GM06990 (cell line): ENCODE measurements around the gene TMEM107.

Experiments used
- DNase-seq: peaks from one replicate; pipeline ENCODE4 v3.0.0-alpha.2; 2011; ENCODE audit not compliant: insufficient read length; ENCODE audit errors: extremely low read depth
- H3K27me3 ChIP-seq: replicated peaks from 2 replicates; pipeline ENCODE4 v1.6.0; 2011; ENCODE audit warnings: low read length; ENCODE audit not compliant: control insufficient read depth, insufficient read depth
- H3K36me3 ChIP-seq: 2 replicates; pipeline ENCODE4 v1.5.1; 2011; ENCODE audit warnings: low read length; ENCODE audit not compliant: control insufficient read depth, insufficient read depth
- H3K4me3 ChIP-seq: replicated peaks from 2 replicates; pipeline ENCODE4 v1.5.1; 2011; ENCODE audit warnings: low read depth, mild to moderate bottlenecking, control low read depth, low read length
- TF ChIP-seq, protein P1 (sequence below): IDR thresholded peaks from 2 replicates; pipeline ENCODE4 v1.5.1; 2011; ENCODE audit warnings: low read length, control low read depth, mild to moderate bottlenecking, inconsistent platforms; ENCODE audit not compliant: insufficient read depth, poor library complexity, severe bottlenecking

The TMEM107 gene

DNA sequence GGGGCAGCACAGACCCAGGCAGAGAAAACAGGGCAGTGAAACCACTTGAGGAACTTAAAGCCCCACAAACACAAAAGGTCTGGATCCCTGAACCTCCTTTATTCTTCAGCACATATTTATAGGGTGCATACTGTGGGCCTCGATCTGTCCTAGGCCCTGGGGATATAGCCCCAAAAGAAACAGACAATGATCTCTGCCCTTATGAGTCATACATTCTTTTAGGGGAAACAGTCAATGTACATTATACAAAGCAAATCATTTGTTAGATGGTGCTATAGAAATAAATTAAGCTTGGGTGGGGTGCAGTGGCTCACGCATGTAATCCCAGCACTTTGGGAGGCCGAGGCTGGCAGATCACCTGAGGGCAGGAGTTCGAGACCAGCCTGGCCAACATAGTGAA is 42.2 kb downstream of the TMEM107 start:
- no peaks in the 10 kb centered on the region for H3K36me3 ChIP-seq
- TF ChIP-seq, protein P1, sequence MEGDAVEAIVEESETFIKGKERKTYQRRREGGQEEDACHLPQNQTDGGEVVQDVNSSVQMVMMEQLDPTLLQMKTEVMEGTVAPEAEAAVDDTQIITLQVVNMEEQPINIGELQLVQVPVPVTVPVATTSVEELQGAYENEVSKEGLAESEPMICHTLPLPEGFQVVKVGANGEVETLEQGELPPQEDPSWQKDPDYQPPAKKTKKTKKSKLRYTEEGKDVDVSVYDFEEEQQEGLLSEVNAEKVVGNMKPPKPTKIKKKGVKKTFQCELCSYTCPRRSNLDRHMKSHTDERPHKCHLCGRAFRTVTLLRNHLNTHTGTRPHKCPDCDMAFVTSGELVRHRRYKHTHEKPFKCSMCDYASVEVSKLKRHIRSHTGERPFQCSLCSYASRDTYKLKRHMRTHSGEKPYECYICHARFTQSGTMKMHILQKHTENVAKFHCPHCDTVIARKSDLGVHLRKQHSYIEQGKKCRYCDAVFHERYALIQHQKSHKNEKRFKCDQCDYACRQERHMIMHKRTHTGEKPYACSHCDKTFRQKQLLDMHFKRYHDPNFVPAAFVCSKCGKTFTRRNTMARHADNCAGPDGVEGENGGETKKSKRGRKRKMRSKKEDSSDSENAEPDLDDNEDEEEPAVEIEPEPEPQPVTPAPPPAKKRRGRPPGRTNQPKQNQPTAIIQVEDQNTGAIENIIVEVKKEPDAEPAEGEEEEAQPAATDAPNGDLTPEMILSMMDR = no peak
- no peaks in the 10 kb centered on the region for H3K27me3 ChIP-seq
- no peak for DNase-seq
- no peak overlapping the region for H3K4me3 ChIP-seq

DNA sequence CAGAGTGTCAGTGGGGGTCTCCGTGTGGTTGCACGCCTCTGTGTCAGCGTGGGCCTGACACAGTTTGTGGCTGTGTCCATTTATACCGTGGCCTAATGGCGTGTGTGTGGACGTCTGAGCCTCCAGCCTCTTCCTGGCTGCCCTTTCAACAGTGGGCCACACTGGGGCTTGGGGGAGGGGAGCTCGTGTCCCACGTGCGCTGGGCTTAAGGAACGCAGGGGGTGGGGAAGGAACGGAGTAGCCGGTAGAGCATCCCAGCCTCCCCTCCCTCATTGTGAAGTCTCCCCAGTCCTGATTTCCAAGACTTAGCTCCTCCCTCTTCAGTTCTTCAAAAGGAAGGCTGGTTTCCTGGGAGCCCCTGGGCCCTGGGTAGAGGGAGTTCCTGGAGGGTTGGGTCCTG is 42.8 kb downstream of the TMEM107 start:
- TF ChIP-seq, protein P1 = no peak
- DNase-seq = no peak
- H3K4me3 ChIP-seq = no peak overlapping the region
- no peaks in the 10 kb centered on the region for H3K27me3 ChIP-seq
- H3K36me3 ChIP-seq = no peaks in the 10 kb centered on the region

DNA sequence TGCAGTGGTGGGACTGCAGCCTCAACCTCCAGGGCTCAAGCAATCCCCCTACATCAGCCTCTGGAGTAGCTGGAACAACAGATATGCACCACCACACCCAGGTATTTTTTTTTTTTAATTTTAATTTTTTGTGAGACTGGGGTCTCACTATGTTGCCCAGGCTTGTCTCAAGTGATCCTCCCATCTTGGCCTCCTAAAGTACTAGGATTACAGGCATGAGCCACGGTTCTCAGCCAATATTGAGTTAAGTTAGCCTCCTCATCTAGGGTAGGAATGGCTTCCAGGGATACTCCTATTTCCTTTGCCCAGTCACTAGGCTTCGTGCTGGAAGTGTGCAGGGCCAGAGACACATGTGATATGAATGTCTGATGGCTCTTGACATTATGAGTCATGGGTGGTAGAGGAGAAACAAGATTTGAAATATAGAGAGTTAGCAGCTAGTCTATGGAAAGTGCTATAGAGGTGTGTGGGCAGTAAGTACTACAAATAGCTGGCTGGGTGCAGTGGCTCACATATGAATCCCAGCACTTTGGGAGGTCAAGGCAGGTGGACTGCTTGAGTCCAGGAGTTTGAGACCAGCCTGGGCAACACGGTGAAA is 44.2 kb downstream of the TMEM107 start:
- TF ChIP-seq, protein P1 = no peak
- Histone ChIP-seq H3K27me3 (no peaks in the 10 kb centered on the region), H3K4me3 (no peak overlapping the region), H3K36me3 (no peaks in the 10 kb centered on the region)
- DNase-seq = no peak

DNA sequence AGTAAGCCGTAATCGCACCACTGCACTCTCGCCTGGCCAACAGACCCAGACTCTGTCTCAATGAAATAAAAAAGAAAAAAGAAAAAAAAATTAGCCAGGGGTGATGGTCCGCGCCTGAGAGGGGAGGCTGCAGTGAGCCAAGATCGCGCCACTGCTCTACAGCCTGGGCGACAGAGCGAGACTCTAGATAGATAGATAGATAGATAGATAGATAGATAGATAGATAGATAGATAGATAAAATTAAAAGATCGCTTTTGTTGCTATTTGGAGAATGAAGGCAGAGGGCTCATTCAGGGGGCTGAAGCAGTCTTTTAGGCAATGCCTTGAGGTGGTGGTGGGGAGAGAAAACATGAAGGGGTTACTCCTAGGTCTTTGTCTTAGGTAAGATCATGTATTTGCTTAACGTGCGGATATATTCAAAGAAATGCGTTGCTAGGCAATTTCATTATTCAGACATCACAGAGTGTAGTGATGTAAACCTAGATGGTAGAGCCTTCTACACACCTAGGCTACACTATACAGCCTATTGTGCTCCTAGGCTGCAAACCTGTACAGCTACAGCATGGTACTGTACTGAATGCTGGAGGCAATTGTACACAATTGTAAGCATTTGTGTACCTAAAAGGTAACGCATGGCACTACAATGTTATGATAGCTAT is 47.9 kb downstream of the TMEM107 start:
- Histone ChIP-seq H3K27me3 (no peaks in the 10 kb centered on the region), H3K4me3 (no peak overlapping the region), H3K36me3 (no peaks in the 10 kb centered on the region)
- TF ChIP-seq, protein P1 = no peak
- no peak for DNase-seq

DNA sequence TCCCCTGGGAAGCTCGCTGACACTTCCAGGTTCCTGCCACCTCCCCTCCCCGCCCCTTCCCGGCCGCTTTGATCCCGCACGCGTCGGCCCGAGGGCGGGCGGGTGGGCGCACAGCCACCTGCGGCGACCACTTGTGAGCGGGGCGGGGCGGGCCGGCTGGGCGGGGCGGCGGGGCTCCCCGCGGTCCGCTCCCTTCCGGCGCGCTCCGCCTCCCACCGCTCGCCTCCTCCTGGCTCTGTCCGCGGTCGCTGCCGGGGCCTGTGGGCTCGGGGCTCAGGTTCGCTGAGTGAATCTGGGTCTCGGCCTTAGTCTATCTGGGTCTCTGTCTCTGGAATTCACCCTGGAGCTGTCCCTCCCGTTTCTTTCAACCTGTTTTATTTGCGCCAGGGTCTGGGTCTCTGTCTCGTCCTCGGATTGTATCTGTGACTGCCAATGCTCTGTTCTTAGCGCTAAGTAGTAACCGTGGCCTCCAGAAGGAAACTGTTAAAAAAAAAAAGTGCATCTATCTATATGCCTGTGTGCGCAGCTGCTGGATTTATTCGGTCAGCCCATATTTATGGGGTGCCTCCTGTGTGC is 49.6 kb downstream of the TMEM107 start:
- Histone ChIP-seq H3K36me3 (no peaks in the 10 kb centered on the region), H3K4me3 (peak overlapping the region; percentile 70), H3K27me3 (no peaks in the 10 kb centered on the region)
- TF ChIP-seq, protein P1 = no peak
- peak; percentile 76 for DNase-seq
